Natural killer cell (primary cell): ENCODE results near the gene FADS2. TPM values are rescaled to one million over a fixed set of nuclear protein-coding genes. Genes with fewer than 3 reads are reported as not detected.

ENCODE experiments used
- ATAC-seq, 3 donors: fragments of 150-1000 bp in 2 of 3; fragments of 200-7000 bp in 1 of 3; cut with Tn5 transposase; 1 replicate in 1 of 3; 2 replicates in 2 of 3; pipeline ENCODE4 v1.10.0; 2021; ENCODE audit warnings: mild to moderate bottlenecking in 2 of 3, moderate library complexity in 2 of 3
- DNase-seq, 2 donors: peaks; one replicate each; pipeline versions ENCODE4 v3.0.0 to v3.0.0-alpha.2; 2013 to 2021; ENCODE audit warnings: mixed read lengths in 1 of 2
- H3K27ac ChIP-seq: one replicate; pipeline ENCODE4 v1.5.1; 2013; ENCODE audit warnings: mild to moderate bottlenecking, low read length
- H3K27me3 ChIP-seq: one replicate; pipeline ENCODE4 v1.6.1; 2013; ENCODE audit warnings: low read length; ENCODE audit not compliant: control insufficient read depth, insufficient read depth
- H3K36me3 ChIP-seq: one replicate; pipeline ENCODE4 v1.6.1; 2013; ENCODE audit warnings: low read length; ENCODE audit not compliant: control insufficient read depth, insufficient read depth
- H3K4me1 ChIP-seq: one replicate; pipeline ENCODE4 v1.6.1; 2013; ENCODE audit warnings: low read length; ENCODE audit not compliant: control insufficient read depth, insufficient read depth
- H3K4me3 ChIP-seq: one replicate; pipeline ENCODE4 v1.5.1; 2013; ENCODE audit warnings: low read length
- H3K9me3 ChIP-seq: one replicate; pipeline ENCODE4 v1.6.1; 2013; ENCODE audit warnings: low read length; ENCODE audit not compliant: control insufficient read depth, insufficient read depth
- H3K27ac Mint-ChIP-seq, 2 donors: one replicate each; pipeline ENCODE4 v1.8.0; 2022; ENCODE audit warnings: mild to moderate bottlenecking in 2 of 2, mixed read lengths in 2 of 2, moderate library complexity in 1 of 2
- H3K27me3 Mint-ChIP-seq, 2 donors: one replicate each; pipeline ENCODE4 v1.8.0; 2022; ENCODE audit warnings: low read depth in 2 of 2, mixed read lengths in 2 of 2
- H3K36me3 Mint-ChIP-seq: one replicate; pipeline ENCODE4 v1.8.0; 2022; ENCODE audit warnings: mixed read lengths
- H3K4me1 Mint-ChIP-seq, 2 donors: one replicate each; pipeline ENCODE4 v1.8.0; 2022; ENCODE audit warnings: mixed read lengths in 2 of 2
- H3K4me3 Mint-ChIP-seq: one replicate; pipeline ENCODE4 v1.8.0; 2022; ENCODE audit warnings: mild to moderate bottlenecking, moderate library complexity, mixed read lengths
- H3K9me3 Mint-ChIP-seq, 2 donors: one replicate each; pipeline ENCODE4 v1.8.0; 2022; ENCODE audit warnings: mixed read lengths in 2 of 2
- CTCF ChIP-seq: fragments of 200-600 bp; IDR thresholded peaks from one replicate; pipeline ENCODE4 v1.8.0; 2022; ENCODE audit warnings: antibody characterized with exemption
- WGBS: methylation state at CpG from one replicate; pipeline ENCODE4 v1.1.7; 2013; ENCODE audit warnings: missing lambda C conversion rate; ENCODE audit not compliant: insufficient coverage; 5-methylcytosine and 5-hydroxymethylcytosine counted together
- intact Hi-C: fragments of 100-400 bp; cut with micrococcal nuclease; formaldehyde crosslinking; loops from one replicate; pipeline ENCODE4 v1.14.2; 2022
- total RNA-seq, 4 donors: library from RNA; stranded (reverse); fragments of 120-200 nt in 1 of 4; gene quantifications; one replicate each; pipeline versions ENCODE4 v1.2.3 to v1.2.4, GENCODE V29; 2013 to 2022

FADS2 gene
- total RNA-seq, 3 donors from 2014 or later (not counting 1 experiment from before 2014, with no cell fraction given) = 30.4 to 52.7 (median 34.4) TPM

GRCh38 chr11:61885784-61886580 is 57.9 kb downstream of the FADS2 start:
- H3K27ac Mint-ChIP-seq = no peak overlapping the region
- WGBS = 95% methylated on average over 12 of the region's 13 CpGs

GRCh38 chr11:61886643-61887042 is 58.5 kb downstream of the FADS2 start:
- intact Hi-C loops = no loop called here
- Histone ChIP-seq H3K27ac (no peak overlapping the region), H3K9me3 (no peaks in the 10 kb centered on the region), H3K27me3 (no peaks in the 10 kb centered on the region), H3K4me3 (no peak overlapping the region), H3K36me3 (no peaks in the 10 kb centered on the region), H3K4me1 (peaks cover 16% of the 10 kb centered on the region)
- no peak for ATAC-seq
- Mint-ChIP-seq H3K9me3 (no peaks in the 10 kb centered on the region), H3K27ac (no peak overlapping the region), H3K4me1 (peaks cover 0 to 5% of the 10 kb centered on the region in 2 donors), H3K4me3 (no peak overlapping the region), H3K36me3 (no peaks in the 10 kb centered on the region), H3K27me3 (no peaks in the 10 kb centered on the region)
- DNase-seq = no peak
- WGBS = 96% methylated on average over 3 of the region's 3 CpGs
- no peak for TF ChIP-seq CTCF

More at GRCh38 chr11:61885784-61886580, 57.9 kb downstream of the FADS2 start:
- H3K4me1 ChIP-seq = peaks cover 17% of the 10 kb centered on the region
- H3K27me3 ChIP-seq = no peaks in the 10 kb centered on the region
- no peak for TF ChIP-seq CTCF
- ATAC-seq (no peak), DNase-seq (no peak)
- peaks cover 0 to 11% of the 10 kb centered on the region in 2 donors for H3K4me1 Mint-ChIP-seq
- H3K27me3 Mint-ChIP-seq = no peaks in the 10 kb centered on the region
- no peaks in the 10 kb centered on the region for H3K36me3 ChIP-seq
- H3K4me3 Mint-ChIP-seq = no peak overlapping the region
- intact Hi-C loops = no loop called here
- H3K4me3 ChIP-seq = no peak overlapping the region
- H3K27ac ChIP-seq = no peak overlapping the region
- H3K36me3 Mint-ChIP-seq = no peaks in the 10 kb centered on the region
- no peaks in the 10 kb centered on the region for H3K9me3 ChIP-seq
- no peaks in the 10 kb centered on the region for H3K9me3 Mint-ChIP-seq

GRCh38 chr11:61887839-61888494 is 59.9 kb downstream of the FADS2 start:
- intact Hi-C loops = no loop called here
- no peak for ATAC-seq
- WGBS = 97% methylated on average over 7 of the region's 7 CpGs

More at GRCh38 chr11:61887839-61888494, 59.9 kb downstream of the FADS2 start:
- no peak overlapping the region for H3K4me3 Mint-ChIP-seq
- no peaks in the 10 kb centered on the region for H3K9me3 Mint-ChIP-seq
- Histone ChIP-seq H3K4me1 (peaks cover 20% of the 10 kb centered on the region), H3K4me3 (no peak overlapping the region), H3K9me3 (no peaks in the 10 kb centered on the region), H3K27me3 (no peaks in the 10 kb centered on the region), H3K27ac (no peak overlapping the region), H3K36me3 (no peaks in the 10 kb centered on the region)
- H3K27ac Mint-ChIP-seq = no peak overlapping the region
- no peaks in the 10 kb centered on the region for H3K36me3 Mint-ChIP-seq
- peaks cover 0 to 4% of the 10 kb centered on the region in 2 donors for H3K4me1 Mint-ChIP-seq
- no peaks in the 10 kb centered on the region for H3K27me3 Mint-ChIP-seq
- no peak for TF ChIP-seq CTCF
- no peak for DNase-seq
